ENCODE results near the gene MRPS35. TPM values are rescaled to one million over a fixed set of nuclear protein-coding genes. Genes with fewer than 3 reads are reported as not detected.

The MRPS35 gene
- total RNA-seq, 4 donors from 2014 or later: 34.5 to 39.5 (median 37.6) TPM

- Histone ChIP-seq H3K27me3 (no peaks in the 10 kb centered on the region), H3K9me3 (no peaks in the 10 kb centered on the region), H3K27ac (replicated peaks in 1 of 4) (no peak overlapping the region), H3K4me1 (peaks cover 20 to 98% (median 91%) of the 10 kb centered on the region in 4 donors), H3K4me3 (no peak overlapping the region), H3K36me3 (peaks cover 0 to 2% (median 0%) of the 10 kb centered on the region in 4 donors)
- 75% methylated on average over 3 of the region's 3 CpGs for WGBS
- TF ChIP-seq EP300 (IDR thresholded peaks at IDR 0.05): no peak
- no peak for TF ChIP-seq POLR2AphosphoS5 (IDR thresholded peaks at IDR 0.05)
- TF ChIP-seq CTCF (IDR thresholded peaks at IDR 0.05): no peak
- TF ChIP-seq POLR2A (IDR thresholded peaks at IDR 0.05; ENCODE audit: low read depth): no peak
- no peak for DNase-seq (ENCODE audit: extremely low spot score)
- intact Hi-C loops (cut with DNase I): no loop called here
These were observed 75.4 kb downstream of the MRPS35 start for GRCh38 chr12:27785882-27786570.

GRCh38 chr12:27787559-27787958 is 76.9 kb downstream of the MRPS35 start:
- H3K36me3 ChIP-seq: peaks cover 8 to 17% (median 12%) of the 10 kb centered on the region in 4 donors
- peak overlapping the region in 1 of 4 donors; percentile 14 for H3K4me3 ChIP-seq
- H3K4me1 ChIP-seq: peaks cover 10 to 83% (median 76%) of the 10 kb centered on the region in 4 donors
- WGBS: 25% methylated on average over 2 of the region's 2 CpGs
- peak overlapping the region; percentile 1 to 55 (median 46) for H3K27ac ChIP-seq (replicated peaks in 1 of 4)
- TF ChIP-seq POLR2AphosphoS5 (IDR thresholded peaks at IDR 0.05) (no peak), POLR2A (IDR thresholded peaks at IDR 0.05; ENCODE audit: low read depth) (no peak), EP300 (IDR thresholded peaks at IDR 0.05) (no peak), CTCF (IDR thresholded peaks at IDR 0.05) (no peak)
- intact Hi-C loops (cut with DNase I): no loop called here
- no peaks in the 10 kb centered on the region for H3K9me3 ChIP-seq
- no peaks in the 10 kb centered on the region for H3K27me3 ChIP-seq
- DNase-seq (ENCODE audit: extremely low spot score): no peak

- no peak overlapping the region for H3K27ac ChIP-seq (replicated peaks in 1 of 4)
- WGBS: 98% methylated on average over 2 of the region's 2 CpGs
- TF ChIP-seq POLR2A (IDR thresholded peaks at IDR 0.05; ENCODE audit: low read depth): no peak
- no peak for TF ChIP-seq EP300 (IDR thresholded peaks at IDR 0.05)
- TF ChIP-seq POLR2AphosphoS5 (IDR thresholded peaks at IDR 0.05): no peak
- TF ChIP-seq CTCF (IDR thresholded peaks at IDR 0.05): no peak
- H3K36me3 ChIP-seq: peaks cover 11 to 43% (median 35%) of the 10 kb centered on the region in 4 donors
- no peaks in the 10 kb centered on the region for H3K9me3 ChIP-seq
- H3K27me3 ChIP-seq: no peaks in the 10 kb centered on the region
- intact Hi-C loops (cut with DNase I): no loop called here
- no peak overlapping the region for H3K4me3 ChIP-seq
- H3K4me1 ChIP-seq: peaks cover 0 to 62% (median 51%) of the 10 kb centered on the region in 4 donors
- DNase-seq (ENCODE audit: extremely low spot score): no peak
These were observed 79.5 kb downstream of the MRPS35 start for GRCh38 chr12:27790179-27790578.

- DNase-seq (ENCODE audit: extremely low spot score): no peak
- WGBS: 76% methylated on average over 6 of the region's 6 CpGs
- H3K4me1 ChIP-seq: peaks cover 0 to 14% (median 7%) of the 10 kb centered on the region in 4 donors
- no peak for TF ChIP-seq POLR2A (IDR thresholded peaks at IDR 0.05; ENCODE audit: low read depth)
- H3K27me3 ChIP-seq: no peaks in the 10 kb centered on the region
- H3K36me3 ChIP-seq: peaks cover 23 to 86% (median 76%) of the 10 kb centered on the region in 4 donors
- peak overlapping the region in 3 of 4 donors; percentile 10 to 40 (median 20) for H3K27ac ChIP-seq (replicated peaks in 1 of 4)
- intact Hi-C loops (cut with DNase I): no loop called here
- H3K9me3 ChIP-seq: no peaks in the 10 kb centered on the region
- H3K4me3 ChIP-seq: no peak overlapping the region
These were observed 84.4 kb downstream of the MRPS35 start for GRCh38 chr12:27794818-27795584.

GRCh38 chr12:27796128-27796527 is 85.5 kb downstream of the MRPS35 start:
- intact Hi-C loops (cut with DNase I): no loop called here
- peaks cover 0 to 5% (median 2%) of the 10 kb centered on the region in 4 donors for H3K4me1 ChIP-seq
- DNase-seq (ENCODE audit: extremely low spot score): no peak
- TF ChIP-seq POLR2AphosphoS5 (IDR thresholded peaks at IDR 0.05) (no peak), CTCF (IDR thresholded peaks at IDR 0.05) (no peak), POLR2A (IDR thresholded peaks at IDR 0.05; ENCODE audit: low read depth) (no peak)
- H3K9me3 ChIP-seq: no peaks in the 10 kb centered on the region
- whole genome bisulfite sequencing: 79% methylated on average over 7 of the region's 7 CpGs
- no peak overlapping the region for H3K4me3 ChIP-seq
- H3K36me3 ChIP-seq: peaks cover 23 to 95% (median 76%) of the 10 kb centered on the region in 4 donors
- peak overlapping the region in 1 of 4 donors; percentile 23 for H3K27ac ChIP-seq (replicated peaks in 1 of 4)
- H3K27me3 ChIP-seq: no peaks in the 10 kb centered on the region
